ENCODE results near the gene FYN.

FYN gene

DNA sequence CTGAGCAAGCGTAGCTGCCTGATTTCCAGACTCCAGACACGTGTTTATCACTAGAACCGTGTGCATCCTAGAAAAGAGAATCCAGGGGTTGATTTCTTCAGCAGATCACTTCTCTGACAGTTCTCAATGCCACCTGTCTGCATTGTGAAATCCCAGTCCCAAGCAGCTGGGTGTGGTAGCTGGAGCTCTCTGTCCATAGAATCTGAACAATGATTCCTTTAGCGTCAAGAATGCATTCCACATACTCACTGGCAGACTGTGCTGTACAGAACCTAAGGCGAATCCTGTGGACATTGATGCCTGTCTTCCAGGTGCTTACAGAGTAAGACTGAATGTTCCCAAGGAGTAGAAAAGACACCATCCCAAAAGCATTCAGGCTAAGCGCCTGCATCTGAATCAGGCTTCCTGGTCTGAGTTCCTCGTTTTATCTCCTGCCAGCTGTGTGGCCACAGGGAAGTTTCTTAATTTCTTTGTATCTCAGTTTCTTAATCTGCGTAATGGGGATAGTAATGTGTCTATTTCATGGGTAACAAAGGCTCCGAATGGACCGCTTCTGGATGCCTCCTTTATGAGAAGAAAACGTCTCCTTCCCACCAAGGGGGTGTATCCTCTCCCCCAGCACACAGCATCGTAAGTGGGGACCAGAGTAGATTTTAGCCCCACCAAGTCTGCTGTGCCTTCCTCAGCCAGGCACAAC lies 257.2 kb downstream of the FYN start:
- Histone ChIP-seq H3K4me3 (ENCODE audit: low read depth, low read length) (no peak overlapping the region), H3K27ac (ENCODE audit: low read depth, low read length) (no peak overlapping the region), H3K36me3 (ENCODE audit: control insufficient read depth, insufficient read depth, low read length) (no peaks in the 10 kb centered on the region), H3K4me1 (ENCODE audit: control insufficient read depth, insufficient read depth, low read length) (peaks cover 9% of the 10 kb centered on the region; the same call in 1 of the 2 replicates), H3K27me3 (ENCODE audit: control insufficient read depth, insufficient read depth, low read length) (peaks cover 7% of the 10 kb centered on the region), H3K9me3 (ENCODE audit: control insufficient read depth, insufficient read depth, low read length) (peaks cover 4% of the 10 kb centered on the region; the same call in 1 of the 2 replicates), H3K9ac (ENCODE audit: low read depth, low read length) (no peak overlapping the region)

DNA sequence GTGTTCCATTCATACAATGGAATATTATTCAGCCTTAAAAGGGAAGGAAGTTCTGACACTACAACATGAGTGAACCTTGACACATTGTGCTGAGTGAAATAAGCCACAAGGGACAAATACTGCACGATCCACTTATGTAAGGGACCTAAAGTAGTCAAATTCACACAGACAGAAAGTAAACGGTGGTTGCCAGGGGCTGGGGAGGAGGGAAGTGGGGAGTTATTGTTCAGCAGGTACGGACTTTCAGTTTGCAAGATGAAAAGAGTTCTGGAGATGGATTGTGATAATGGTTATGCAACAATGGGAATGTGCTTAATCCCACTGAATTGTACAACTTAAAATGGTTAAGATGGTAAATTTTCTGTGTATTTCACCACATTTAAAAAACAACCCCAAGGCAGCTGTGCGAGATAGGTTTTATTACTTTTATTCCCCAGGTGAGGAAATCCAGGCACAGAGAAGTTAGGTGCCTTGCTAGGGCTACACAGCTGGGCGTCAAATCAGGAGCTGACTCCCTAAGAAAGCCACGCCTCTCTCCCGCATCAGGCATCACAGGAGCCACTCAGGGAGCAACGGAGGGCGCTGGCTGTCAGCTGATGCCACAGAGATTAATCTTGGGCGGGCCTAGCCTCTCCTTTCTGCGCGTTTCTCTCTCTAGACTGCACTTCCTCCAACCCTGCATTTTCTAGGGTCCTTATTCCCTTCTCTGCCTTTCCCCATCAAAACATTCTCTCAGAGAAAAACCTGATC lies 258.2 kb downstream of the FYN start:
- no peaks in the 10 kb centered on the region for H3K36me3 ChIP-seq (ENCODE audit: control insufficient read depth, insufficient read depth, low read length)
- H3K27me3 ChIP-seq (ENCODE audit: control insufficient read depth, insufficient read depth, low read length), result peaks cover 7% of the 10 kb centered on the region
- no peak overlapping the region for H3K9ac ChIP-seq (ENCODE audit: low read depth, low read length)
- no peak overlapping the region; the same call in 1 of the 2 replicates for H3K4me3 ChIP-seq (ENCODE audit: low read depth, low read length)
- peaks cover 4% of the 10 kb centered on the region; the same call in 1 of the 2 replicates for H3K9me3 ChIP-seq (ENCODE audit: control insufficient read depth, insufficient read depth, low read length)
- no peak overlapping the region for H3K27ac ChIP-seq (ENCODE audit: low read depth, low read length)
- peaks cover 9% of the 10 kb centered on the region; the same call in 1 of the 2 replicates for H3K4me1 ChIP-seq (ENCODE audit: control insufficient read depth, insufficient read depth, low read length)

DNA sequence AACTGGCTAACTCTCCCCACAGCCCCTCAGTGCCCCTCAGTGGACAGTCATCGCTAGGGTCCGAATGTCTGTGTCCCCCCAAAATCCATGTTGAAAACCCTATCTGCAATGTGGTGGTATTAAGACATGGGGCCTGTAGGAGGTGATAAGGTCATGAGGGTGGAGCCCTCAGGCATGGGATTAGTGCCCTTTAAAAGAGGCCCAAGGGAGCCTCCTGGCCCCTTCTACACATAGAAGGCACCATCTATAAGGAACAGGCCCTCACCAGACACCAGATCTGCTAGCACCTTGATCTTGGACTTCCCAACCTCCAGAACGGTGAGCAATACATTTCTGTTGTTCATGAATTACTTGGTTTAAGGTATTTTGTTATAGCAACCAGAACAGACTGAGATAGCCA lies 260.9 kb downstream of the FYN start:
- Histone ChIP-seq H3K36me3 (ENCODE audit: control insufficient read depth, insufficient read depth, low read length) (no peaks in the 10 kb centered on the region), H3K9ac (ENCODE audit: low read depth, low read length) (no peak overlapping the region), H3K9me3 (ENCODE audit: control insufficient read depth, insufficient read depth, low read length) (peaks cover 4% of the 10 kb centered on the region; the same call in 1 of the 2 replicates), H3K4me3 (ENCODE audit: low read depth, low read length) (no peak overlapping the region), H3K4me1 (ENCODE audit: control insufficient read depth, insufficient read depth, low read length) (peaks cover 9% of the 10 kb centered on the region; the same call in 1 of the 2 replicates), H3K27me3 (ENCODE audit: control insufficient read depth, insufficient read depth, low read length) (peaks cover 7% of the 10 kb centered on the region), H3K27ac (ENCODE audit: low read depth, low read length) (no peak overlapping the region)

DNA sequence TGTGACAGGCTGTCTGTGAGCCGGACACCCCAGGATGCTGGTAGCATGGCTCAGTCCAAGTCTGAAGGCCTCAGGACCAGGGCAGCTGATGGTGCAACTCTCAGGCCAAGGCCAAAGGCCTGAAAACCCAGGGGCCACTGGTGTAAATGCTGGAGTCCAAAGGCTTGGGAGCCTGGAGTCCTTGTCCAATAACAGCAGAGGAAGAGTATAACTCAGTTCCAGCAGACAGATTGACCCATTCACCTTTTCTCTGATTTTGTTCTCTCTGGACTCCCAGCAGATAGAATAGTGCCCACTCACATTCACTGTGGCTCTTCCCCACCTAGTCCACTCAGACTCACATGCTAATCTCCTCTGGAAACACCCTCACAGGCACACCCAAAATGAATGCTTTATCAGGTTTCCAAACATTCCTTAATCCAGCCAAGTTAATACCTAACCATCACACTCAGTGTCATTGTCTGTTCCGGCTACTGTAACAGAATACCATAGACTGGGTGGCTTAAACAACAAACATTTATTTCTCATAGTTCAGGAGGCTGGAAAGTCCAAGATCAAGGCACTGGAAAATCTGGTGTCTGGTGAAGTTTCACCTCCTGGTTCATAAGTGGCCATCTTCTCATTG lies 262.6 kb downstream of the FYN start:
- H3K27ac ChIP-seq (ENCODE audit: low read depth, low read length), result no peak overlapping the region
- H3K4me1 ChIP-seq (ENCODE audit: control insufficient read depth, insufficient read depth, low read length), result peaks cover 15% of the 10 kb centered on the region
- H3K36me3 ChIP-seq (ENCODE audit: control insufficient read depth, insufficient read depth, low read length), result no peaks in the 10 kb centered on the region
- H3K9ac ChIP-seq (ENCODE audit: low read depth, low read length), result no peak overlapping the region
- H3K4me3 ChIP-seq (ENCODE audit: low read depth, low read length), result no peak overlapping the region
- H3K9me3 ChIP-seq (ENCODE audit: control insufficient read depth, insufficient read depth, low read length), result peaks cover 4% of the 10 kb centered on the region; the same call in 1 of the 2 replicates
- peaks cover under 1% of the 10 kb centered on the region; the same call in 1 of the 2 replicates for H3K27me3 ChIP-seq (ENCODE audit: control insufficient read depth, insufficient read depth, low read length)

Data from HUES48 (cell line).